K562 (cell line): ENCODE results near the gene HPS5. TPM values are rescaled to one million over a fixed set of nuclear protein-coding genes. Genes with fewer than 3 reads are reported as not detected.

ENCODE experiments used
- ATAC-seq: fragments of 200-7000 bp; cut with Tn5 transposase; 3 replicates; pipeline ENCODE4 v1.9.1; 2020; ENCODE audit warnings: moderate library complexity
- BruUV-seq: library from RNA; stranded (reverse); fragments of 400-500 nt; replicated peaks from 2 replicates; lab custom pipeline; 2021; lab: Mats Ljungman, UMichigan
- CTCF ChIA-PET: fragments of 300-600 bp; formaldehyde crosslinking; extraction: SDS; loops from one replicate; lab custom pipeline; 2021; ENCODE audit warnings: low intra/inter-chr PET ratio; lab: Yijun Ruan, JAX
- POLR2A ChIA-PET: fragments of 300-600, 350-650 bp; sonication (Branson Sonifier 250); formaldehyde crosslinking; extraction: SDS; loops from one replicate; lab custom pipeline; 2021; ENCODE audit warnings: antibody characterized with exemption, inconsistent platforms; lab: Yijun Ruan, JAX
- DNase-seq, 4 experiments: peaks; one replicate each; pipeline versions ENCODE4 v3.0.0 to v3.0.0-alpha.2; 2011 to 2018; ENCODE audit warnings: low spot score in 3 of 4, mixed read lengths in 3 of 4; ENCODE audit errors: extremely low read depth in 1 of 4
- FAIRE-seq: peaks from 2 replicates; lab custom pipeline; 2011; peaks lifted over from hg19 to GRCh38; lab: Jason Lieb, UNC
- H2AFZ ChIP-seq: 2 replicates; pipeline ENCODE4 v1.6.0; 2011; ENCODE audit warnings: low read depth, low read length, control low read depth, inconsistent platforms
- H3K27ac ChIP-seq: fragments of 200-600 bp; 3 replicates; pipeline ENCODE4 v1.8.0; 2011; ENCODE audit warnings: low read depth, mild to moderate bottlenecking, control low read depth, inconsistent platforms, low read length, moderate library complexity, mixed read lengths; ENCODE audit errors: extremely low read depth
- H3K27me3 ChIP-seq, 2 experiments: fragments of 300-600 bp in 1 of 2; 2 replicates in 1 of 2; 3 replicates in 1 of 2; pipeline versions ENCODE4 v1.6.0 to v1.8.0; 2011; ENCODE audit warnings: inconsistent platforms in 2 of 2, low read length in 2 of 2, mild to moderate bottlenecking in 1 of 2, mixed read lengths in 1 of 2, moderate library complexity in 1 of 2; ENCODE audit not compliant: control insufficient read depth in 2 of 2, insufficient read depth in 2 of 2
- H3K36me3 ChIP-seq: fragments of 300-600 bp; 3 replicates; pipeline ENCODE4 v1.8.0; 2011; ENCODE audit warnings: mild to moderate bottlenecking, low read length, inconsistent platforms; ENCODE audit not compliant: control insufficient read depth, insufficient read depth
- H3K4me1 ChIP-seq, 2 experiments: fragments of 200-600 bp in 1 of 2; replicated peaks in 1 of 2; 2 replicates in 1 of 2; 3 replicates in 1 of 2; pipeline versions ENCODE4 v1.5.1 to v1.8.0; 2011; ENCODE audit warnings: inconsistent platforms in 2 of 2, low read length in 2 of 2, mild to moderate bottlenecking in 1 of 2, mixed read lengths in 1 of 2, moderate library complexity in 1 of 2; ENCODE audit not compliant: control insufficient read depth in 2 of 2, insufficient read depth in 2 of 2
- H3K4me2 ChIP-seq: 2 replicates; pipeline ENCODE4 v1.6.1; 2011; ENCODE audit warnings: low read length, control low read depth, inconsistent platforms, mixed read lengths; ENCODE audit not compliant: insufficient read depth
- H3K4me3 ChIP-seq: fragments of 200-600 bp; sonication (generic), shearing (Covaris generic); 2 replicates; pipeline ENCODE4 v1.5.1; 2016; ENCODE audit warnings: control low read depth, inconsistent platforms
- H3K79me2 ChIP-seq: fragments of 200-600 bp; 3 replicates; pipeline ENCODE4 v1.8.0; 2011; ENCODE audit warnings: low read length, inconsistent platforms; ENCODE audit not compliant: control insufficient read depth, insufficient read depth
- H3K9ac ChIP-seq, 2 experiments: 2 replicates each; pipeline versions ENCODE4 v1.6.0 to v1.6.1; 2011; ENCODE audit warnings: low read depth in 2 of 2, low read length in 2 of 2, control low read depth in 1 of 2, inconsistent platforms in 1 of 2, mild to moderate bottlenecking in 1 of 2, mixed read lengths in 1 of 2; ENCODE audit not compliant: insufficient read depth in 1 of 2
- H3K9me1 ChIP-seq: one replicate; pipeline ENCODE4 v1.6.0; 2011; ENCODE audit warnings: inconsistent platforms, mild to moderate bottlenecking, low read length, moderate library complexity; ENCODE audit not compliant: control insufficient read depth, insufficient read depth
- H3K9me3 ChIP-seq: replicated peaks from 2 replicates; pipeline ENCODE4 v1.5.1; 2011; ENCODE audit warnings: low read depth, low read length, inconsistent platforms; ENCODE audit not compliant: control insufficient read depth, insufficient read depth
- H4K20me1 ChIP-seq: replicated peaks from 2 replicates; pipeline ENCODE4 v1.6.1; 2011; ENCODE audit warnings: low read length, inconsistent platforms, mixed read lengths; ENCODE audit not compliant: control insufficient read depth, insufficient read depth
- ARID1B ChIP-seq: fragments of 450-650 bp; IDR thresholded peaks from 2 replicates; pipeline ENCODE4 v1.6.1; 2016; ENCODE audit warnings: antibody characterized with exemption, mild to moderate bottlenecking, inconsistent platforms
- CREB1 ChIP-seq, 2 experiments: sonication (generic) in 1 of 2; formaldehyde crosslinking in 1 of 2; IDR thresholded peaks; 2 replicates each; pipeline versions ENCODE4 v1.6.1 to v1.8.0; 2012 to 2022; ENCODE audit warnings: inconsistent platforms in 1 of 2, mild to moderate bottlenecking in 1 of 2, missing genetic modification reagents in 1 of 2, moderate library complexity in 1 of 2
- DPF2 ChIP-seq: fragments of 450-650 bp; IDR thresholded peaks from 2 replicates; pipeline ENCODE4 v1.6.1; 2016
- FOSL1 ChIP-seq: fragments of 200-800 bp; sonication (Bioruptor generic); conservative IDR thresholded peaks from 2 replicates; pipeline ENCODE4 v1.6.1; 2016; ENCODE audit warnings: missing genetic modification characterization, missing compliant biosample characterization
- FOXK2 ChIP-seq, 2 experiments: fragments of 450-650 bp; IDR thresholded peaks in 1 of 2; conservative IDR thresholded peaks in 1 of 2; 2 replicates each; pipeline ENCODE4 v1.6.1; 2016; ENCODE audit warnings: low read depth in 2 of 2, mild to moderate bottlenecking in 1 of 2
- HMG20A ChIP-seq: fragments of 450-650 bp; formaldehyde crosslinking; conservative IDR thresholded peaks from 2 replicates; pipeline ENCODE4 v1.4.0; 2020; ENCODE audit warnings: mild to moderate bottlenecking, mixed read lengths
- JUND ChIP-seq, 2 experiments: IDR thresholded peaks; 2 replicates in 1 of 2; 3 replicates in 1 of 2; pipeline ENCODE4 v1.6.1; 2011; ENCODE audit warnings: borderline replicate concordance in 2 of 2, low read depth in 2 of 2, low read length in 2 of 2, improper control_type of control experiment in 1 of 2, missing biosample characterization in 1 of 2, missing genetic modification characterization in 1 of 2, missing genetic modification reagents in 1 of 2
- MAFG ChIP-seq: fragments of 450-650 bp; conservative IDR thresholded peaks from 2 replicates; pipeline ENCODE4 v1.6.1; 2016; ENCODE audit warnings: missing genetic modification characterization, missing compliant biosample characterization
- MAFK ChIP-seq: IDR thresholded peaks from 2 replicates; pipeline ENCODE4 v1.6.1; 2011; ENCODE audit warnings: low read length, improper control_type of control experiment
- NFE2 ChIP-seq: IDR thresholded peaks from 2 replicates; pipeline ENCODE4 v1.6.1; 2014; ENCODE audit warnings: antibody characterized with exemption, low read depth
- NR3C1 ChIP-seq: sonication (generic); formaldehyde crosslinking; IDR thresholded peaks from 2 replicates; pipeline ENCODE4 v1.8.1; 2022; ENCODE audit warnings: missing genetic modification reagents
- SIX5 ChIP-seq, 2 experiments: IDR thresholded peaks; 2 replicates each; pipeline ENCODE4 v1.6.1; 2011; ENCODE audit warnings: low read length in 2 of 2, borderline replicate concordance in 1 of 2, low read depth in 1 of 2, mild to moderate bottlenecking in 1 of 2, moderate library complexity in 1 of 2; ENCODE audit not compliant: insufficient read depth in 1 of 2
- SMARCA4 ChIP-seq: fragments of 450-650 bp; IDR thresholded peaks from 2 replicates; pipeline ENCODE4 v1.6.1; 2016
- ZNF316 ChIP-seq: fragments of 450-650 bp; IDR thresholded peaks from 2 replicates; pipeline ENCODE4 v1.6.1; 2016
- WGBS: fragments of 100-300 bp; shearing (Covaris generic); methylation state at CpG from one replicate; pipeline ENCODE4 v1.1.6; 2016; ENCODE audit warnings: low coverage, mixed read lengths; ENCODE audit not compliant: insufficient coverage; ENCODE audit errors: missing lambda C conversion rate; 5-methylcytosine and 5-hydroxymethylcytosine counted together
- in situ Hi-C: fragments of 300-500 bp; cut with MboI; formaldehyde crosslinking; loops from 4 replicates; pipeline ENCODE4 v1.15.0; 2018; ENCODE audit warnings: inconsistent platforms, mixed read lengths
- intact Hi-C: fragments of 100-400 bp; cut with micrococcal nuclease; formaldehyde crosslinking; loops from 2 replicates; pipeline ENCODE4 v1.14.2; 2022
- polyA plus RNA-seq, 8 experiments: library from polyadenylated mRNA; depleted of rRNA in 4 of 8; stranded (reverse) in 5 of 8; unstranded in 3 of 8; fragments of >200 nt; fragmentation: Nextera tagmentation in 2 of 8; fragmentation: Illumina TruSeq in 1 of 8; extraction: Ambion mirVana in 2 of 8; extraction: Trizol in 1 of 8; gene quantifications; 2 replicates each; pipeline versions ENCODE4 v1.2.1 to v1.2.3, GENCODE V29; 2011 to 2014; ENCODE audit warnings: inconsistent platforms in 1 of 8, missing spikeins in 1 of 8
- total RNA-seq, 7 experiments: library from RNA; depleted of rRNA in 6 of 7; stranded (reverse); fragments of >200 nt in 6 of 7; fragmentation: Illumina TruSeq in 2 of 7; extraction: Trizol in 2 of 7; gene quantifications; 2 replicates each; pipeline versions ENCODE4 v1.2.1 to v1.2.3, GENCODE V29; 2011 to 2021; ENCODE audit warnings: low replicate concordance in 1 of 7
- TF ChIP-seq, protein P1 (sequence below): fragments of 450-650 bp; formaldehyde crosslinking; IDR thresholded peaks from 2 replicates; pipeline ENCODE4 v1.4.0; 2020; ENCODE audit warnings: mild to moderate bottlenecking, moderate library complexity

The HPS5 gene
- total and polyA plus RNA-seq, 9 of the 15 experiments (the other 6 are each of a cell fraction or from before 2014, with no cell fraction given), result 12.2 to 28.1 (median 16.8) TPM

DNA sequence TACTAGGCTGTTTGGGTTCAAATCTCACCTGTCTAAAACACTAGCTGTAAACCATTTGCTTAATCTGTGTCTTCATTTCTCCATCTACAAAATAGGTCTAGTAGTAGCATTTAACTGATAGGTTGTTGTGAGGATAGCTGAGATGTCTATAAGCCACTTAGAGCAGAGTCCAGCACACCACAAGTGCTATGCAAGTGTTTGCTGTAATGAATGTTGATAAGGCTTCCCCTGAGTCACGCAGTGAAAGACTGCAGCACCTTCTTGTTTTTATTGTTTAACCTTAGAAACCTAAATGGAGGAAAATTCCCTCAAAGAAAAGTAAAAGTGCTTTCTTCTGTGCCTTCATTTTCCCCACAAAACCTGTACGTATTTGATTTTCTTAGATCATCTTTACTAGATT is 49.3 kb upstream of the HPS5 start:
- no peak overlapping the region for H3K9ac ChIP-seq
- CTCF ChIA-PET, result no interaction called here
- no TSS peak for BruUV-seq
- H3K36me3 ChIP-seq, result peaks cover 17% of the 10 kb centered on the region; the same call in 2 of the 3 replicates
- H3K9me3 ChIP-seq, result no peaks in the 10 kb centered on the region
- POLR2A ChIA-PET, result interaction anchor here (0.8 to 5.1 kb wide), 3 partner anchors 9 to 23 kb away, joined by 4 to 21 read pairs (median 5); partner anchors contain the start of gene LDHA
- H3K4me3 ChIP-seq, result no peak overlapping the region
- TF ChIP-seq NFE2 (peak; percentile 68), MAFK (peak; percentile 29; the same call in 1 of the 2 replicates), FOXK2 (conservative IDR thresholded peaks at IDR 0.05 in 1 of 2, IDR thresholded peaks at IDR 0.05 in 1 of 2; ENCODE audit: low read depth in 2 of 2) (0 out of 4 replicates have a peak, but pooled peaks of 1 of the 2 experiments have one; percentile 33), MAFG (peak; percentile 45; the same call in 1 of the 2 replicates), SMARCA4 (peak; percentile 49; the same call in 1 of the 2 replicates), JUND (IDR thresholded peaks at IDR 0.05; ENCODE audit: borderline replicate concordance, low read depth, low read length) (0 out of 2 replicates have a peak, but pooled peaks have one; percentile 21), JUND (tag; IDR thresholded peaks at IDR 0.05; ENCODE audit: borderline replicate concordance, low read depth, low read length) (peak; percentile 48; the same call in 1 of the 3 replicates), SIX5 (IDR thresholded peaks at IDR 0.05; ENCODE audit: borderline replicate concordance in 1 of 2, insufficient read depth in 1 of 2, low read depth in 1 of 2, low read length in 2 of 2) (no peak), FOSL1 (tag) (peak; percentile 43), HMG20A (CRISPR knock-in tag) (no peak), ARID1B (peak; percentile 44; the same call in 1 of the 2 replicates), NR3C1 (CRISPR knock-in tag) (no peak), DPF2 (0 out of 2 replicates have a peak, but pooled peaks have one; percentile 62), ZNF316 (peak; percentile 76; the same call in 1 of the 2 replicates), CREB1 (IDR thresholded peaks at IDR 0.05) (no peak), CREB1 (CRISPR knock-in tag; IDR thresholded peaks at IDR 0.05) (0 out of 2 replicates have a peak, but pooled peaks have one; percentile 16)
- TF ChIP-seq, protein P1, sequence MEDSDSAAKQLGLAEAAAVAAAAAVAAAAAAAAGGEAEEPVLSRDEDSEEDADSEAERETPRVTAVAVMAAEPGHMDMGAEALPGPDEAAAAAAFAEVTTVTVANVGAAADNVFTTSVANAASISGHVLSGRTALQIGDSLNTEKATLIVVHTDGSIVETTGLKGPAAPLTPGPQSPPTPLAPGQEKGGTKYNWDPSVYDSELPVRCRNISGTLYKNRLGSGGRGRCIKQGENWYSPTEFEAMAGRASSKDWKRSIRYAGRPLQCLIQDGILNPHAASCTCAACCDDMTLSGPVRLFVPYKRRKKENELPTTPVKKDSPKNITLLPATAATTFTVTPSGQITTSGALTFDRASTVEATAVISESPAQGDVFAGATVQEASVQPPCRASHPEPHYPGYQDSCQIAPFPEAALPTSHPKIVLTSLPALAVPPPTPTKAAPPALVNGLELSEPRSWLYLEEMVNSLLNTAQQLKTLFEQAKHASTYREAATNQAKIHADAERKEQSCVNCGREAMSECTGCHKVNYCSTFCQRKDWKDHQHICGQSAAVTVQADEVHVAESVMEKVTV, result no peak
- no peak overlapping the region for H3K4me2 ChIP-seq
- in situ Hi-C loops, result no loop called here
- H4K20me1 ChIP-seq, result no peaks in the 10 kb centered on the region
- DNase-seq (peak; percentile 18 to 57 (median 38)), ATAC-seq (peak; percentile 87), FAIRE-seq (peak; percentile 67)
- H3K4me1 ChIP-seq, result peaks cover 0 to 7% of the 10 kb centered on the region in 2 experiments; a peak in 2 of 5 replicates
- no peaks in the 10 kb centered on the region for H3K9me1 ChIP-seq
- H2AFZ ChIP-seq, result no peak overlapping the region; the same call in 1 of the 2 replicates
- no peaks in the 10 kb centered on the region for H3K79me2 ChIP-seq
- H3K27ac ChIP-seq, result peak overlapping the region; percentile 27; the same call in 1 of the 3 replicates
- intact Hi-C loops, result no loop called here
- H3K27me3 ChIP-seq, result no peaks in the 10 kb centered on the region
- 29% methylated on average over 2 of the region's 2 CpGs for WGBS
